AG08396 (cell line): ENCODE results near the gene SOX1.

Source experiments
- DNase-seq: peaks from one replicate; pipeline ENCODE4 v3.0.0; 2012; ENCODE audit warnings: low spot score, mixed read lengths

The SOX1 gene

DNA sequence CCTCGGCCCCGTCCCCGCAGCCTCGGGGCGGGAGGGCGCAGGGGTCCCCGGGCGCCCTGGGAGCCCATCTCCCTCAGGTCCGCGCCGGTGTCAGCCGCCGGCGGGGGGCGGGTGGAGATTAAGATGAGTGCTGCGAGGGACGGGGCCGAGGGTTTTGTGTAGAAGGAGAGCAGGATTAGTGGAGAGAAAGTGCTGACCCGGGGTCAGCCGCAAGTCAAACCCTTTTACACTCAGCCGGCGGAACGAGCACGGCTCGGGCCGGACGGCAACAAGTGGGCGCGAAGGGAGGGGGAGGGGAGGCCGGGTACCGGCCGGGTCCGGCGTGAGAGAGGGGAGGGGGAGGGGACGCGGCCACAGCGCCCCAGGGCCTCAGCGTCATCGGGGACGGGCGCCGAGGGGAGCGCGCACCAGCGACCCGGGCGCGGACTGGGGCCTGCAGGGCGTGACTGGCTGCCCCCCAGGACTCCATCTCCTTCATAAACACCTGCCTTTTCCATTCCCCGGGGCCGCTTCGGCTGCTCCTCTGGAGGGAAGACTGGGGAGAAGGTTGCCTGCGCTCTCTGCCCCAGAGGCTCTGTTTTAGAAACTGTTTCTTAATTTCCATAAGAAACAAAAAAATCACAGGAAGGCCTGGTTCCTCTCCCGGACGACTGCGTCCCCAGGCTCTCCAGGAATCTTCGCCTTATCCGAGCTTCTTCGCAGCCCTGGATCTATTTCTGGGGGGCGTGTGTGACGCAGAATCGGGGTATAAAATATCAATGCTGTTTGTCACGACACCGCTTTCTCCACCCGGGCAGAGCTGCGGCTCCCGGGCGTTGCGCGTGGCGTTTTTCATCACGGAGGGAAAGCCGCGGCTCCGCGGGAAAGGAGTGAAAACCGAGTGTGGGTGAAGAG, 6.5 kb downstream of the SOX1 start:
- no peak for DNase-seq

DNA sequence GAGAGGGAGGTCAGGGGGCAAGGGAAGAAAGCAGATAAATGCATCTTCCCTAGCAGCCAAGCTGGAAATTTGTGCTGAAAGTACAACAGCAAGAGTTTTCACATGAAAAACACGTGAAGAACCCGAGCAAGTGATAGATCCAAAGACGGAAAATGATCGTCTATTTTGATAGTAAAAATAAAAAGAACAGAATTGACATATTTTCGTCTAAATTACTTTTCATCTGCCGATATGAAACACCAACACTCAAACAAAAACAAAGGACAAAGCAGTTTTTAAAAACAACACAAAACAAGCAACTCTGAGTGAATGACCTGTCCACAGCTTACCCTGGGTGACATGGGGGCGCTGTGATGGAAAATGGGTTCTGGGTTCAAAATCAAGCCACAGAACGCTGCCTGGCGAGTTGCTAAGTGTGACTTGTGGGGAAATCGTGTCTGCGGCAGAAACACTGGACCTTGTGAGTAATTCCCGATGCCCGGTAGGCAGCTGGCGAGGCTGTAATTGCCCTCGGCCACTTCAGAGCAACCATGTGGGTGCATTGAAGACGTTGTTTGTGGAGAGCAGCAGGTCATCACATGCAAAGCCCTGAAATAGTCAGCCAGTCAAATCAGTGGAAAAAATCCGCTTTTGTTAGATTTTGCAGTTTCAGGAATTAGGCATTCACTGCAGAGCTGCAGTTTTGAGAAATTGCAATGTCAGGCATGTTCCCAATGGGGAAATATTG, 7.4 kb downstream of the SOX1 start:
- no peak for DNase-seq

DNA sequence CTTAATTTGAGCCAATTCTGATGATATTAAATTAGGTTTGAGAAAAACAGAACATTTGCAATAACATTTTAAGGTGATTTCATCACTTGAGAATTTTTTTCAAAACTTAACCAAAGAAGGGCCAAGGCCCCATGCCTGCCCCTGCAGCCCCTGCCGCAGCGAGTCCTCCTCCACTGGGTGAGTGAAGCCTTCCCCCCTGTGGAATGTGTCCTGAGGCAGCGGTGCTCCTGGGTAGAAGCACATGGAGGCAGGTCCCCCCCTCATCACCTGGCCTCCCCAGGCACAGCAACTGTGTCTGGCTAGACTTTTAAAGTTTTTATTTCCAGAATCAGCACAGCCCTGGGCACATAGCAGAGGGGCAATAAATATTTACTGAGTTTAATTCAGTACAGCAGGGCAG, 10.8 kb downstream of the SOX1 start:
- DNase-seq = no peak

DNA sequence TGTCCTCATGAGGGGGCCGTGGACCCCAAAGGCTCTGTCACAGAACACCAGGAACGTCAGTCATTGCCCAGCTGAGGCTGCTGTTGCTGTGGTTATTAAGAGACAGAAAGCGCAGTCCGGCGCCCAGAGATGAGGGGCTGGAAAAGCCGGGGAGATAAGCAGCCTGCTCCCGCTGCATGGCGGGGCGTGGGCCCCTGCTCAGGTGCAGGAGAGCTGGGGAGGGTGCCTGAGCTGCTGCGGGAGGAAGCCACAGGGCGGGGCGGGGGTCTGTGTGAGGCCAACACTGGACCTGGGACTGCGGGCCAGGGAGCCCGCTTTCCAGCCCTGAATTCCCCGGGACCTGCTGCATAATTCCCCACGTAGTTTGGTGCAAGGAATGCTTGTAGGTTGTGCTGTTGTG, 11.3 kb downstream of the SOX1 start:
- DNase-seq = no peak

DNA sequence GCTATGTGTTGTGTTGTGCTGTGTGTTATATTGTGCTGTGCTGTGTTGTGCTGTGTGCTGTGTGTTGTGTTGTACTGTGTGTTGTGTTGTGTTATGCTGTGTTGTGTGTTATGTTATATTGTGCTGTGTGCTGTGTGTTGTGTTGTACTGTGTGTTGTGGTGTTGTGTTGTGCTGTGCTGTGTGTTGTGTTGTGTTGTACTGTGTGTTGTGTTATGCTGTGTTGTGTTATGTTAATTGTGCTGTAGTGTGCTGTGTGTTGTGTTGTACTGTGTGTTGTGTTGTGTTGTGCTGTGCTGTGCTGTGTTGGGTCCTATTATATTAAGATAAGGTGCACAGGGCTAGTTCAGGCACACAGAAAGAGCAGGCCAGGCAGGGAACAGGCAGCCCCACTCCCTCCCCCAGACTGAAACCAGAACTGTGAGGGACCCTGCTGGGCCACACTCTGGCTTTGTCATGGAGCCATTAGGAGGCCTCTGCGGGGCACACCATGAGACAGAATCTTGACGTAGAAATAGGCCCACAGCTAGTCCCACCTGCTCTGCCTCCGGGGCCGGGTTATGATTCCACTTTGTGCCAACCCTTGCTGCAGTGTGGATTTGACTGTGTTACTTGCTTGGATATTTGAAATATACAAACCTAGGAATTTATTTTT, 12.1 kb downstream of the SOX1 start:
- no peak for DNase-seq

DNA sequence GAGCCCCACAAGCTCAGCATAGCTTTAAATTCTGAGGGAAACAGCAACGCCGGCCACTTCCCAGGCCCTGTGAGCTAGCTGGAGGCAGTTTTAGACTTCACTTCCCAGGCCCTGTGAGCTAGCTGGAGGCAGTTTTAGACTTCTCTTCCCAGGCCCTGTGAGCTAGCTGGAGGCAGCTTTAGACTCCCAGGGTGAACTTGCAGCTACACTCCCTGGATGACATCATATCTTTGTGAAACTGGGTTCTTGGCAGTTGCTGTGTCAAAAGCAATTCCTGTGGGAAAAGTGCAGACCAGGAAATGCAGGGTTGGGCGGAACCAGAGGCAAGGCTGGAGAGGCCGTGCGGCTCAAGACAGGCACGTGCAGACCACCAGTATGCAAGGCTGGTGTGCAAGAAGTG, 12.7 kb downstream of the SOX1 start:
- no peak for DNase-seq

DNA sequence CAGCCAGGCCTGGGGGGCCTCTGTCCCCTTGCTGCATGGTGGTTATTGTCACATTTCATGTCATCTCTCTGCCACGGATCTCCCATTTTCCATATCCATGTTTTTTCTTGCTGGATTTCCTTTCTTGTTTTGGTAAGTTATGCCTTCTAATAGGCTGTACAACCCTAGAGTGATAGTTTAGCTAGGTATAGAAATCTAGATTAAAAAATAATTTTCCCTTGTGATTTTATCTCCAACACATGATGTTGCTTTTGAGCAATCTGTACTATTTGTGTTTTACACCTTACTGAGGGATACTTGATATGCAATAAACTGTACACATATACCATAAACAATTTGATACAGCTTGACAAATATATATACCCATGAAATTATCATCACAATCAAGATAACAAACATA, 17.0 kb downstream of the SOX1 start:
- DNase-seq = no peak

DNA sequence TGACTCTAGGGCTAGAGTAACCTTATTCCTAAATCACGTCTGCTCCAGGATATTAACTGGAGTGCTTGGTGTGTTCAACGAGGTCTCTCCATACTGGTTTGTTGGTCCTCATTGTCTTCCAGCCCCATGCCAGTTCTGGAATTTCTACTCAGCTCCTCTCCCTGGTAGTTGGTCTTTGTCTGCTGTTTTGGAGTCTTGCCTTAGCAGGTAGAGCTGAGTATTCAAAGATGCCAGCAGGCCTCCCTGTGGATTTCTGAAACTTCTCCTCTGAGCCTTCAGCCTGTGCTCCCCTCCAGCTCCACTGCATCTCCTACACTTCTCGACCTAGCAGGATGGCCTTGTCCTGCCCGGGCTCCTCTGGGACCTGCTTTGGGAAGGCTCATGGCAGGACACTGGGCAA, 25.5 kb downstream of the SOX1 start:
- no peak for DNase-seq

DNA sequence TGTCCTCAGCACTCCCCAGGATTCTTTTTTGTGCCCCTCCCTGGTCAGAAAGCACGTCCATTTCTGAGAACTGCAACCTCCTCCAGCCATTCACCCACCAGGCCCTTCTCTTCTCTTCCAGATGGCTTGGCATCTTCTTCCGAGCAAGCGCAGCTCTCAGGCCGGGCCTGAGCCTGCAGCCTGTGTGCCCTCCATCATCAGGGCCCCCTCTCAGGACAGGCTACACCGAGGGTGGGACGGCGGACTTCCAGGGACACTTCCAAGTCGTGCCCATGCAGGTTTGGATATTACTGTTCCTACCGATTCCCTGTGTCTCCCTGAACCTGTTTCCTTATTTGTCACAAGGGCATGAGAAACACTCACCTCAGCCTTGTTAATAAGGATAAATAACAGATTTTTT, 28.4 kb downstream of the SOX1 start:
- DNase-seq = no peak

DNA sequence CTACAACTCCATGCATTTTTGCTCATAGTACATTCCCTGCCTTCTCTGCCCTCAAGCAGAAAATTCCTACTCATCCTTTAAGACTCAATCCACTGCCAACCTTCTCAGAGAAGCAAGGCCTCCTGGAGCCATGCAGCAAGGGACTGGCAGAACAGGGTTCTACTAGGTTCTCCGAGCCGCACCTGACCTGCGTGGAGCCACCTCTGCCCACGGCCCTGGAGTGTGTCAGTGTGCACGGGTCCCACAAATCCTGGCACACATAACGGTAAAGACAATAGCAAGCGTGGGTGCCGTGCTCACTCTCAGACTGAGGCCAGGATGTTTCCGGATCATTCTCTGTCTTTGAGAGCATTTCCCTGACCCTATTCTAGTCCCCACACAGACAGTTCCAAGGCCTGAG, 30.0 kb downstream of the SOX1 start:
- DNase-seq = no peak

DNA sequence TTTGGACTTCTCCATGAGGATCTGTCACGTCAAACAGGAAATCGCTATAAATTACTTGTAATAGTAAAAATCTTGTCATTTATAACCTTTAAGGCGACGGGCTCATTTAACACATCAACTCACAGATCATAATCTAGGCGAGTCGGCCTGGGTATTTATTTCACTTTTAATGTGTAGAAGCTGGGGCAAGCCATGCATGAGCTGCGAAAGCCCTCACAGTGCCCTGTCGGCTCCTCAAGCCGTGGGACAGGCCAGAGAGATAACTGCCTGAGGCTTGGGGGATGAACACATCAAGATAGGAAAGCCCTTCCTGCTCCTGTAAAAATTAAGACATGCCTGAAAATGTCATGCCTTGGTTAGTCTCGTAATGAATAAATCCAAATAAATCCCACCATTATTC, 30.8 kb downstream of the SOX1 start:
- DNase-seq = no peak

DNA sequence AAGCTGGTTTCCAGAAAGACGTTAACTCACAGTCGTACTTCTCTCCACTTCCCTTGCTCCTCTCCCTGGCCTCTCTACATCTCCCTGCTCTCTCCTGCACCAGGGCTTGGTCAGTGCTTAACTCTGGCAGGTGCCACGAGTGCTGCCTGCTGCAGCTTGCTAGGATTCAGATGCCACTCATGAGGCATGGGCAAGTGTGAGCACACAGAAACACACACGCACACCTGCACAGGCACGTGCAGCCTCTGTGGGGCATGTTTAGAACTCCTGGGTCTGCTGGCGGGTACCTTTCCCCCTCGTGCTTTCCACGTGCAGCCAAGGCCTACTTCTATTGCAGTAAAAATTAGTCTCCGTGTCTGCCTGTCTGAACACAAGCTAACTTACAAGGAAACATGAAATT, 31.8 kb downstream of the SOX1 start:
- DNase-seq = no peak

DNA sequence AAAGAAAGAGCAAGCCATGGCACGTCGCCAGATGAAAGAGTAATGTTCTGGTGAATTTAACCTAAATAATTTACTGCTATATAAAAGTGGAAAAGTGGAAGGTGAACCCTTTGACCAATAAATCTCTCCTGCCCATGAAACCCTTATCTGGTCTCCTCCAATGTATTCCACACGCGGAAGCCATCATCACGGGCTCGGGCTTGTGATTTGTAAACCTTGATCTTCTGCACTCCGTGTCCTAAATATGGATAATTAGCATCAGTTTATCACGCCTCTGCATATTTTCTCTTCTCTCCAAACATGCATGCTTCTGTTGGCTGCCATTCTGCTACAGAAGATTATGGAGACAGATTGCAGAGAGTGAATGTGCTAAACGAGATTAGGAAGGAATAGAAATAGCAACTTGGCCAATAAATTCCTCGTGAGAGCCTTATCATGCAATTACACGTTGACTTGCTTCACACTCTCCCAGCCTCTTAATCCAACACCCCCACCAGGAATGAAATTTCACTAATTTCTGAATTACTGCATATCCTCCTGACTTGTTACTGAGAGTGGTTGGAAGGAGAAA, 34.5 kb downstream of the SOX1 start:
- no peak for DNase-seq

DNA sequence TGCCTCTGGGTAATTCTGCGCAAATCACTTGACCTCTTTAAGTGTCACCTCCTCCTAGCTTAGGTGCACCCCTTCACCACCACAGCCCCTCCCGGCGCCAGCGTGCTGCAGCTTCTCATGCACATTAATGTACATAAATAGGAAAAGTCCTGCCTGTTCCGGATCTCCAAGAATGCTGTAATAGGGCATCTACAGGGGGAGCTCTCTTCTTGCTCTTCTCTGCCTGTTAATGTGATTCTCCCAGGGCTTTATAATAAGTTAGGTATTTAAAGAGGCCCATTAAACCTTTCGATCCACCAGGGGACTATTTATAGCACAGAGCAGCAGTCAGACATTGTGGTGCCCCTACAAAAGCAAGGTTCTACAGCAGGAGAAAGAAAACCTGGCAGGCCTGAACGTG, 35.3 kb downstream of the SOX1 start:
- DNase-seq = no peak

DNA sequence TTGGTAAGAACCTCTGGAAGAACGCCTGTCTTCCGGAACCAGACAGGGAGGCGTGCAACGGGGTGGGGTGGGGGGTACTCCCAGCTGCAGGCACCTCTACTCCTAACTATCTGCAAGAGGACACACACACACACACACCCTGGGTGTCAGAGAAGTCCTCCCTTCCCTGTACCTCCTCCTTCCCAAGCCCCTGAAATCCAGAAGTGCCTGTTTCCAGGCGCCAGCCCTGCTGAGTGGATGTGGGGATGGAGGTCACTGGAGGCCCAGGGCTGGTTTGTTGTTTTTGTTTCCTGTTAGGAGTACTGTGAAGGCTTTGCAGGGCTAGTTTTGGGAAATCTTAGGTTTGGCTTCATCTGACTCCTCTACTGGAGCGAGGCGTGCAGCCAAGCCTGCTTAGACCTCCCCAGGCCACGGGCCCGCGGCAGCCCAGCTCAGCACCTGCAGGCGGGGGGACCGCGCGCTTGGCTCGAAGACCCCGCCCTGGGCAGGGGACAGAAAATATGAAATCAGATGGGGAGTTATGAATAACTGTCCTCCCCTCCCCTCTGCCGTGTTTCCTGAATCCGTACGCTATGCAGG, 36.4 kb downstream of the SOX1 start:
- DNase-seq = no peak

DNA sequence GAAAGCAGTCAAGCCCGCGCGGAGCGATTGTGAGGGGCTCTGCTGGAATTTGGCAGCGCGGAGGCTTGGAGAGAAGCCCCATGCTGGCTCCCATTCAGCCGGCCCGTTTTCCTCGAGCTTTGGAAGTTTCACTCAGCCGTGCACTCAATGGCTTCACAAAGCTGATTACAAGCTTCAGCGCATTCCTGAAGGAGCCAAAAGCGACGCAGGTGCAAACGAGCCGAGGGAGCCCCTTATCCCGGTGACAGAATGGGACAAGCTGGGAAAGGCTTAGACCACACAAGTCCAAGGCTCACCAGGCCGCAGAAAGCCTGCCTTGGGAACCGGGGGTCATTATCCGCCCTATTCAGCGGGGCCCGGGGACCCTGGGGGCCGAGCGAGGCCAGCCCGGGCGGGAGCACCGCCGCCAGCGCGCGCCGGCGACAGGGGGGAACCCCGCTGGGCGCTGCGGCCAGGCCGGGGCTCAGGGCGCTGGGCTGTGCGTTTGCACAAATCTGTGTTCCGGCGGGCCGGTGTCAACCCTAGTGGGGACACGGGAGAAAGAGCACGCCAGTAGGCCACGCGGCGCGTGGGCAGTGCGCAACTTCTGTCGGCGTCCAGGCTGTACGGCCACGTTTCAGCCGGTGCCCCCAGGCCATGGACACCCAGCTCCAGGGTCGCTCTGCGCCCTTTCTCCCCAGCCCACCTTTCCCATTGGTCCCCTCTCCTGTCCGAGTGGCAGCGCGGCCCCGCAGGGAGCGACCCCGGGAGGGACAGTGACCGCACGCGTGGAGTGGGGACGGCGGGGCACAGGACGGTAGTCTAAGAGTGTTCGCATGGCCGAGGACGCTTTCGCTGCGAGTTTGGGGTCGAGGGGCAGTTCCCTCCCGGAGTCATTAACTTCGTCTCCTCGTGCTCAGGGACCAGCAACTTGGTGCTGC, 37.3 kb downstream of the SOX1 start:
- DNase-seq = no peak

DNA sequence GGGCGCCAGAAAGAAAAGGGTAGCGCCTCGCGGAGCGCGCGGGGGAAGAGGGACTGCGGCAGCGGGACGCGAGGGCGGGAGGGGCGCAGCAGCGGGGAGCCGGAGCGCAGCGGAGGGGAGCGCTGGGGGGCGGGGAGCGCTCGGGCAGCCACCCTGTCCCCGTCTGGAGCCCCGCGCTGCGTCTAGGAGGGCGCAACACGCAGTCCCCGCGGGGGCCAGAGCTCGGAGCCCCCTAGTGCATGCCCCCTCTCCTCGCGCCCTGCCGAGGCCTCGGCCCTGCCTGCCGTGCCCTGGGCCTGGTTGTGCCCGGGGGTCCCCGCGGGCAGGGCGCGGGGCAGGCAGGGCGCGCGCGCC, 37.9 kb downstream of the SOX1 start:
- no peak for DNase-seq

DNA sequence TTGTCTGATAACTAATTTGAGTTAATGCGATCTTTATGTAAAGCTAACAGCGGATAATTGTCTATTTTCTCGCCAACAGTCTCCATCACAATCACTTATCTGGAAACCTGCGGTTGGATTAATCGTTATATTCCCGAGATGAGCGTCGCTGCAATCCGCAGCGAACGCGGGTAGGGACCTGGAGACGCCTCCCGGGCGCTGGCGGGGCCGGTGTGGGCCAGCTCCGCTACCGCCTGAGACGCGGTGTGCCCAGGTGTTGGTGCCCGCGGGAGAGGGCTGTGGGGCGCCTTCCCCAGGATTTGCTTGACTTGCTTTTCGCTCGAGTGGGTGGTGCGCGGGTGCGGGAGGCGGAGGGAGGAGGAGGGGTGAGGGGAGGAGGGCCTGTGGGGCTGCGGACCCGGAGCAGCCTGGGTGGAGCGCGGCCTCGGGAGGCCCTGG, 38.3 kb downstream of the SOX1 start:
- DNase-seq = no peak

DNA sequence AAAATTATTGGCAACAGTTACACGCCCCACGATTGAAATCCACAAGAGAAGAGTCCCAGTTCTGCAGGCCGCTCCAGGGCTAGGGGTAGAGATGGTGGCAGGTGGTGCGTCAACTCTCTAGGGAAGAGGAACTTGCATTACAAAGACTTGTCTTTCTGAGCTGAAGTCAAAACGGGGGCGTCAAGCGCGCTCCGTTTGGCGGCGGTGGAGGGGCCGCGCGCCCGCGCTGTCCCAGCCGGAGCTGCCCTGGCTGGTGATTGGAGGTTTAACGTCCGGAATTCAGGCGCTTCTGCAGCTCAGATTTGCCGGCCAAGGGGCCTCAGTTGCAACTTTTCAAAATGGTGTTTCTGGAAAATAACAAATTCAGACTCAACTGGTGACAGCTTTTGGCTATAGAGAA, 38.9 kb downstream of the SOX1 start:
- DNase-seq = no peak

DNA sequence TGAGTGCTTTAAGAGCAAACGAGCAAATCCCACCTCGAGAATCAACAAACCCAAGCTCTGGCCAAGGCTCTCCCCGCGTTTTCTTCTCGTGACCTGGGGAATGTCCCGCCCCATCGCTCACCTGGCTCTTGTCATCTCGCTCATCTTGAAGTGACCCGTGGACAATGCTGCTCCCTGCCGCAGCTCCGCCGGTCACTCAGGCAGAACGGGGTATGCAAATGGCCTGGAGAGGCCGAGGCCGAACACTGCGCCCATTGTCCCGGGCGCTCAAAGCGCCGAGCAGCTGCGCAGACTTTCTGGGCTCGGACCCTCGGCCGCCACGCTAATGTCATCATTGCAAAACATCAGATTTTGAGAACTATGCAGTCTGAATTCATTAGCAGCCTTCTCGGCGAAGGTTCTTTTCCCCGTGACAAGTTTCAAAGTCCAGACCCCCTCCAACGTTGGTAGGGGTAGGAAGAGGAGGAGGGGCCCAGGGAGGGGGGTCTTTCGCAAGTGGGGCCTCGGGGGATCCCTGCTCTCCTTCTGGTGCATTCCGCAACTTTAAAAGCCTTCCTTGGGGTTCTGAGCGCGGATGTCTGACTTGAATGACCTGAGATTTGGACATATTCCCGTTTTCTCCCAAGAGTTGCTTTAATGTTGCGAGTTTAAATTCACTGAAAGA, 39.7 kb downstream of the SOX1 start:
- DNase-seq = no peak

DNA sequence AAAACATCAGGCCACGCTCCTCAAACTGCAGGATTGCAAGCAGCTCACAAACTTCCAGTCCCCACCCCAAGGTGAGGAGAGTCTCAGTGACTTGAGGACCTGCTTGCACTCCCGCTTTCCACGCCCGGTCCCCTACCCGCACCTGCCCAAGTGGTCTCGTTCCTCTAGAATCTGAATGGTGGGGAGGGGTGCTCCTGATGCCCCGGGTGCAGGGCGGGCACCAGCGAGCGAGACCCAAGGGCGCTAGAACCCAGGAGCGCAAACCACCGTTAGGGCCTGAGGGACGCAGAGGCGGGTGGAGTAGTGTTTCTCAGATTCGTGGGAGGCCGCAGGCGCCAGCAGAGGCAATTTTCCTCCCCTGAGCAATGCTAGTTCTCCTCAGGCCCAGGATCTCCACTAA, 40.3 kb downstream of the SOX1 start:
- no peak for DNase-seq
